ENCODE results near the gene AOC1.

DNA sequence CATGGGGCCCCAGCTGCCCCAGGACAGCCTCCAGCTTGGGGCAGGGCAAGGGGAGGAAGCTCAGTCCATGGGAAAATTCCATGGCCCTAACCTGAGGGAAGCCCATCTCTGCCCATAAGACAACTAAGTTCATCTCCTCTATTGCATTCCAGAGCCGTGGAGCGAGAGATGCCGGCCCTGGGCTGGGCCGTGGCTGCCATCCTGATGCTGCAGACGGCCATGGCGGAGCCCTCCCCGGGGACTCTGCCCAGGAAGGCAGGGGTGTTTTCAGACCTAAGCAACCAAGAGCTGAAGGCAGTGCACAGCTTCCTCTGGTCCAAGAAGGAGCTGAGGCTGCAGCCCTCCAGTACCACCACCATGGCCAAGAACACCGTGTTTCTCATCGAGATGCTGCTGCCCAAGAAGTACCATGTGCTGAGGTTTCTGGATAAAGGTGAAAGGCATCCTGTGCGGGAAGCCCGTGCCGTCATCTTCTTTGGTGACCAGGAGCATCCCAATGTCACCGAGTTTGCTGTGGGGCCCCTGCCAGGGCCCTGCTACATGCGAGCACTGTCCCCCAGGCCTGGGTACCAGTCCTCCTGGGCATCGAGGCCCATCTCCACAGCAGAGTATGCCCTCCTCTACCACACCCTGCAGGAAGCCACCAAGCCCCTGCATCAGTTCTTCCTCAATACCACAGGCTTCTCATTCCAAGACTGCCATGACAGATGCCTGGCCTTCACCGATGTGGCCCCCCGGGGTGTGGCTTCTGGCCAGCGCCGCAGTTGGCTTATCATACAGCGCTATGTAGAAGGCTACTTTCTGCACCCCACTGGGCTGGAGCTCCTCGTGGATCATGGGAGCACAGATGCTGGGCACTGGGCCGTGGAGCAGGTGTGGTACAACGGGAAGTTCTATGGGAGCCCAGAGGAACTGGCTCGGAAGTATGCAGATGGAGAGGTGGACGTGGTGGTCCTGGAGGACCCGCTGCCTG lies 4.3 kb downstream of the AOC1 start:
- TF ChIP-seq YY2 (tag by site-specific recombination; IDR thresholded peaks at IDR 0.05) (no peak), ZNF175 (tag by site-specific recombination; IDR thresholded peaks at IDR 0.05) (no peak), ZBTB8A (tag by site-specific recombination; IDR thresholded peaks at IDR 0.05) (no peak), ZFP41 (tag by site-specific recombination; IDR thresholded peaks at IDR 0.05; ENCODE audit: borderline replicate concordance) (no peak), SP3 (tag by site-specific recombination; IDR thresholded peaks at IDR 0.05) (no peak), ZNF48 (tag by site-specific recombination; IDR thresholded peaks at IDR 0.05) (no peak)
- TF ChIP-seq, protein P1, sequence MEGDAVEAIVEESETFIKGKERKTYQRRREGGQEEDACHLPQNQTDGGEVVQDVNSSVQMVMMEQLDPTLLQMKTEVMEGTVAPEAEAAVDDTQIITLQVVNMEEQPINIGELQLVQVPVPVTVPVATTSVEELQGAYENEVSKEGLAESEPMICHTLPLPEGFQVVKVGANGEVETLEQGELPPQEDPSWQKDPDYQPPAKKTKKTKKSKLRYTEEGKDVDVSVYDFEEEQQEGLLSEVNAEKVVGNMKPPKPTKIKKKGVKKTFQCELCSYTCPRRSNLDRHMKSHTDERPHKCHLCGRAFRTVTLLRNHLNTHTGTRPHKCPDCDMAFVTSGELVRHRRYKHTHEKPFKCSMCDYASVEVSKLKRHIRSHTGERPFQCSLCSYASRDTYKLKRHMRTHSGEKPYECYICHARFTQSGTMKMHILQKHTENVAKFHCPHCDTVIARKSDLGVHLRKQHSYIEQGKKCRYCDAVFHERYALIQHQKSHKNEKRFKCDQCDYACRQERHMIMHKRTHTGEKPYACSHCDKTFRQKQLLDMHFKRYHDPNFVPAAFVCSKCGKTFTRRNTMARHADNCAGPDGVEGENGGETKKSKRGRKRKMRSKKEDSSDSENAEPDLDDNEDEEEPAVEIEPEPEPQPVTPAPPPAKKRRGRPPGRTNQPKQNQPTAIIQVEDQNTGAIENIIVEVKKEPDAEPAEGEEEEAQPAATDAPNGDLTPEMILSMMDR (tag by site-specific recombination; IDR thresholded peaks at IDR 0.05), result no peak
- TF ChIP-seq, protein P2, sequence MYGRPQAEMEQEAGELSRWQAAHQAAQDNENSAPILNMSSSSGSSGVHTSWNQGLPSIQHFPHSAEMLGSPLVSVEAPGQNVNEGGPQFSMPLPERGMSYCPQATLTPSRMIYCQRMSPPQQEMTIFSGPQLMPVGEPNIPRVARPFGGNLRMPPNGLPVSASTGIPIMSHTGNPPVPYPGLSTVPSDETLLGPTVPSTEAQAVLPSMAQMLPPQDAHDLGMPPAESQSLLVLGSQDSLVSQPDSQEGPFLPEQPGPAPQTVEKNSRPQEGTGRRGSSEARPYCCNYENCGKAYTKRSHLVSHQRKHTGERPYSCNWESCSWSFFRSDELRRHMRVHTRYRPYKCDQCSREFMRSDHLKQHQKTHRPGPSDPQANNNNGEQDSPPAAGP (tag by site-specific recombination; IDR thresholded peaks at IDR 0.05), result no peak
- TF ChIP-seq, protein P3, sequence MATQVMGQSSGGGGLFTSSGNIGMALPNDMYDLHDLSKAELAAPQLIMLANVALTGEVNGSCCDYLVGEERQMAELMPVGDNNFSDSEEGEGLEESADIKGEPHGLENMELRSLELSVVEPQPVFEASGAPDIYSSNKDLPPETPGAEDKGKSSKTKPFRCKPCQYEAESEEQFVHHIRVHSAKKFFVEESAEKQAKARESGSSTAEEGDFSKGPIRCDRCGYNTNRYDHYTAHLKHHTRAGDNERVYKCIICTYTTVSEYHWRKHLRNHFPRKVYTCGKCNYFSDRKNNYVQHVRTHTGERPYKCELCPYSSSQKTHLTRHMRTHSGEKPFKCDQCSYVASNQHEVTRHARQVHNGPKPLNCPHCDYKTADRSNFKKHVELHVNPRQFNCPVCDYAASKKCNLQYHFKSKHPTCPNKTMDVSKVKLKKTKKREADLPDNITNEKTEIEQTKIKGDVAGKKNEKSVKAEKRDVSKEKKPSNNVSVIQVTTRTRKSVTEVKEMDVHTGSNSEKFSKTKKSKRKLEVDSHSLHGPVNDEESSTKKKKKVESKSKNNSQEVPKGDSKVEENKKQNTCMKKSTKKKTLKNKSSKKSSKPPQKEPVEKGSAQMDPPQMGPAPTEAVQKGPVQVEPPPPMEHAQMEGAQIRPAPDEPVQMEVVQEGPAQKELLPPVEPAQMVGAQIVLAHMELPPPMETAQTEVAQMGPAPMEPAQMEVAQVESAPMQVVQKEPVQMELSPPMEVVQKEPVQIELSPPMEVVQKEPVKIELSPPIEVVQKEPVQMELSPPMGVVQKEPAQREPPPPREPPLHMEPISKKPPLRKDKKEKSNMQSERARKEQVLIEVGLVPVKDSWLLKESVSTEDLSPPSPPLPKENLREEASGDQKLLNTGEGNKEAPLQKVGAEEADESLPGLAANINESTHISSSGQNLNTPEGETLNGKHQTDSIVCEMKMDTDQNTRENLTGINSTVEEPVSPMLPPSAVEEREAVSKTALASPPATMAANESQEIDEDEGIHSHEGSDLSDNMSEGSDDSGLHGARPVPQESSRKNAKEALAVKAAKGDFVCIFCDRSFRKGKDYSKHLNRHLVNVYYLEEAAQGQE (tag by site-specific recombination; IDR thresholded peaks at IDR 0.05), result no peak
- TF ChIP-seq, protein P4, sequence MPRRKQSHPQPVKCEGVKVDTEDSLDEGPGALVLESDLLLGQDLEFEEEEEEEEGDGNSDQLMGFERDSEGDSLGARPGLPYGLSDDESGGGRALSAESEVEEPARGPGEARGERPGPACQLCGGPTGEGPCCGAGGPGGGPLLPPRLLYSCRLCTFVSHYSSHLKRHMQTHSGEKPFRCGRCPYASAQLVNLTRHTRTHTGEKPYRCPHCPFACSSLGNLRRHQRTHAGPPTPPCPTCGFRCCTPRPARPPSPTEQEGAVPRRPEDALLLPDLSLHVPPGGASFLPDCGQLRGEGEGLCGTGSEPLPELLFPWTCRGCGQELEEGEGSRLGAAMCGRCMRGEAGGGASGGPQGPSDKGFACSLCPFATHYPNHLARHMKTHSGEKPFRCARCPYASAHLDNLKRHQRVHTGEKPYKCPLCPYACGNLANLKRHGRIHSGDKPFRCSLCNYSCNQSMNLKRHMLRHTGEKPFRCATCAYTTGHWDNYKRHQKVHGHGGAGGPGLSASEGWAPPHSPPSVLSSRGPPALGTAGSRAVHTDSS (tag by site-specific recombination; IDR thresholded peaks at IDR 0.05), result no peak
- TF ChIP-seq, protein P5, sequence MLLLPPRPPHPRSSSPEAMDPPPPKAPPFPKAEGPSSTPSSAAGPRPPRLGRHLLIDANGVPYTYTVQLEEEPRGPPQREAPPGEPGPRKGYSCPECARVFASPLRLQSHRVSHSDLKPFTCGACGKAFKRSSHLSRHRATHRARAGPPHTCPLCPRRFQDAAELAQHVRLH (tag by site-specific recombination; IDR thresholded peaks at IDR 0.05), result no peak
- TF ChIP-seq, protein P6, sequence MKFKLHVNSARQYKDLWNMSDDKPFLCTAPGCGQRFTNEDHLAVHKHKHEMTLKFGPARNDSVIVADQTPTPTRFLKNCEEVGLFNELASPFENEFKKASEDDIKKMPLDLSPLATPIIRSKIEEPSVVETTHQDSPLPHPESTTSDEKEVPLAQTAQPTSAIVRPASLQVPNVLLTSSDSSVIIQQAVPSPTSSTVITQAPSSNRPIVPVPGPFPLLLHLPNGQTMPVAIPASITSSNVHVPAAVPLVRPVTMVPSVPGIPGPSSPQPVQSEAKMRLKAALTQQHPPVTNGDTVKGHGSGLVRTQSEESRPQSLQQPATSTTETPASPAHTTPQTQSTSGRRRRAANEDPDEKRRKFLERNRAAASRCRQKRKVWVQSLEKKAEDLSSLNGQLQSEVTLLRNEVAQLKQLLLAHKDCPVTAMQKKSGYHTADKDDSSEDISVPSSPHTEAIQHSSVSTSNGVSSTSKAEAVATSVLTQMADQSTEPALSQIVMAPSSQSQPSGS (tag by site-specific recombination; IDR thresholded peaks at IDR 0.05; ENCODE audit: low read depth), result no peak
